Body of pancreas (tissue), 4 donors: Measurements from ENCODE around the gene GATAD2B. TPM values are rescaled to one million over a fixed set of nuclear protein-coding genes. Genes with fewer than 3 reads are reported as not detected.

Experiments used
- ATAC-seq: fragments of 150-250 bp; one replicate; pipeline ENCODE4 v1.9.1; 2016
- DNase-seq, 4 donors: peaks; one replicate each; pipeline ENCODE4 v3.0.0-alpha.2; 2019
- H3K27ac ChIP-seq, 4 donors: fragments of 200-600 bp; sonication (generic); 1 replicate in 3 of 4; 2 replicates in 1 of 4; pipeline versions ENCODE4 v1.5.1 to v1.6.1; 2016 to 2019; ENCODE audit warnings: mild to moderate bottlenecking in 1 of 4, mixed read lengths in 1 of 4, moderate library complexity in 1 of 4
- H3K27me3 ChIP-seq, 2 donors: fragments of 200-600 bp; sonication (generic); one replicate each; pipeline ENCODE4 v1.6.0; 2016; ENCODE audit warnings: mild to moderate bottlenecking in 1 of 2
- H3K36me3 ChIP-seq, 2 donors: fragments of 200-600 bp; sonication (generic); replicated peaks in 1 of 2; 2 replicates each; pipeline ENCODE4 v1.5.1; 2016; ENCODE audit warnings: low read depth in 2 of 2; ENCODE audit not compliant: insufficient read depth in 1 of 2
- H3K4me1 ChIP-seq: fragments of 200-600 bp; sonication (generic); one replicate; pipeline ENCODE4 v1.6.0; 2016
- H3K4me3 ChIP-seq, 2 donors: fragments of 200-600 bp; sonication (generic); 1 replicate in 1 of 2; 2 replicates in 1 of 2; pipeline ENCODE4 v1.5.1; 2016 to 2019
- H3K9me3 ChIP-seq, 3 donors: fragments of 200-600 bp; sonication (generic); 1 replicate in 2 of 3; 2 replicates in 1 of 3; pipeline ENCODE4 v1.5.1; 2016
- POLR2A ChIP-seq, 3 donors: fragments of 450-650 bp; IDR thresholded peaks; one replicate each; pipeline ENCODE4 v1.6.1; 2016; ENCODE audit warnings: antibody characterized with exemption in 3 of 3, mild to moderate bottlenecking in 2 of 3
- WGBS, 2 donors: methylation state at CpG; one replicate each; pipeline ENCODE4 v1.1.5; 2017; 5-methylcytosine and 5-hydroxymethylcytosine counted together
- intact Hi-C: fragments of 100-400 bp; cut with DNase I; formaldehyde crosslinking; loops from one replicate; pipeline ENCODE4 v1.15.1; 2023
- total RNA-seq, 2 donors: library from RNA; depleted of rRNA; stranded (reverse); fragments of >200 nt; gene quantifications; one replicate each; pipeline ENCODE4 v1.1.0, GENCODE V29; 2016
- TF ChIP-seq, protein P1 (sequence below), 7 experiments: fragments of 450-650 bp in 4 of 7; fragments of 200-600 bp in 3 of 7; sonication (generic) in 3 of 7; IDR thresholded peaks; one replicate each; pipeline ENCODE4 v1.5.1; 2016 to 2019; ENCODE audit warnings: antibody characterized with exemption in 7 of 7

The GATAD2B gene
- total RNA-seq, 2 donors from 2014 or later: 7.8 to 12.5 TPM

DNA sequence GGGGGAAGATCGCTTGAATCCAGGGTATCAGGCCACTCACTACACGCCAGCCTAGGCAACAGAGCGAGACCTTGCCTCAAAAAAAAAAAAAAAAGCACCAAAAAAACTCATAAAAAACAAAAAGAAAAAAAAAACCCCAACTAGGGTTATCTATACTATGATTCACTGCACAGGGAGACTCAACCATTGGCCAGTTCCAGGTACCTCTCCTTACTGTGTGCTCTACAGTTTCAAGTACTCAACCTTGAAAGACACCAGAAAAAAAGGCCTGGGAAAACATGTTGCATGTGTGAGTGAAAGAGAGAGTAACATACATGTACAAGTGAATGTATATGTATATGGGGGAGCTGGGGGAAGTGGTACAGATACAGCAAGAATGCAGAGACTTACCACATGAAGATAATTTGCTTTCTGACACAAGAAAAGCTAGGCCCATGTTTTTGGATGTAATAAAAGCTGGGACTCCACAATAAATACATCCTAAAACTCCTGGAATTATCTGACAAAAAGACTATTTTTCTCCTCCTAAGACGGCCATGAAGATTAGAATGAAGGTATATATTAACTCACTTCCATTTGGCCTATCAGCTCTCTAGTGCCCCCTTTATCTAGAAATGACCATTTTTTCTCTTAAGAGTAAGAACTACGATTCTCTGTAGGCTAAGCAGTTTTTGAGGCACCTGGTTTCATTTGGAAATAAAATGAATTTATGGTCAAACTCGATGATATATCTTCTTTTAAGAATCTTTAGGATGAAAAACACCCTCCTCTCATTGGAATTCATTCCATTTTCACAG lies 95.4 kb downstream of the GATAD2B start:
- Histone ChIP-seq H3K9me3 (no peaks in the 10 kb centered on the region), H3K27me3 (no peaks in the 10 kb centered on the region), H3K27ac (no peak overlapping the region), H3K36me3 (peaks cover 0 to 6% of the 10 kb centered on the region in 2 donors), H3K4me1 (no peaks in the 10 kb centered on the region), H3K4me3 (no peak overlapping the region)
- DNase-seq: no peak
- intact Hi-C loops: no loop called here
- no peak for TF ChIP-seq POLR2A (IDR thresholded peaks at IDR 0.05)
- TF ChIP-seq, protein P1, sequence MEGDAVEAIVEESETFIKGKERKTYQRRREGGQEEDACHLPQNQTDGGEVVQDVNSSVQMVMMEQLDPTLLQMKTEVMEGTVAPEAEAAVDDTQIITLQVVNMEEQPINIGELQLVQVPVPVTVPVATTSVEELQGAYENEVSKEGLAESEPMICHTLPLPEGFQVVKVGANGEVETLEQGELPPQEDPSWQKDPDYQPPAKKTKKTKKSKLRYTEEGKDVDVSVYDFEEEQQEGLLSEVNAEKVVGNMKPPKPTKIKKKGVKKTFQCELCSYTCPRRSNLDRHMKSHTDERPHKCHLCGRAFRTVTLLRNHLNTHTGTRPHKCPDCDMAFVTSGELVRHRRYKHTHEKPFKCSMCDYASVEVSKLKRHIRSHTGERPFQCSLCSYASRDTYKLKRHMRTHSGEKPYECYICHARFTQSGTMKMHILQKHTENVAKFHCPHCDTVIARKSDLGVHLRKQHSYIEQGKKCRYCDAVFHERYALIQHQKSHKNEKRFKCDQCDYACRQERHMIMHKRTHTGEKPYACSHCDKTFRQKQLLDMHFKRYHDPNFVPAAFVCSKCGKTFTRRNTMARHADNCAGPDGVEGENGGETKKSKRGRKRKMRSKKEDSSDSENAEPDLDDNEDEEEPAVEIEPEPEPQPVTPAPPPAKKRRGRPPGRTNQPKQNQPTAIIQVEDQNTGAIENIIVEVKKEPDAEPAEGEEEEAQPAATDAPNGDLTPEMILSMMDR (IDR thresholded peaks at IDR 0.05): no peak
- ATAC-seq: no peak
- 79 to 80% methylated on average over 6 of the region's 6 CpGs for WGBS, 2 donors

DNA sequence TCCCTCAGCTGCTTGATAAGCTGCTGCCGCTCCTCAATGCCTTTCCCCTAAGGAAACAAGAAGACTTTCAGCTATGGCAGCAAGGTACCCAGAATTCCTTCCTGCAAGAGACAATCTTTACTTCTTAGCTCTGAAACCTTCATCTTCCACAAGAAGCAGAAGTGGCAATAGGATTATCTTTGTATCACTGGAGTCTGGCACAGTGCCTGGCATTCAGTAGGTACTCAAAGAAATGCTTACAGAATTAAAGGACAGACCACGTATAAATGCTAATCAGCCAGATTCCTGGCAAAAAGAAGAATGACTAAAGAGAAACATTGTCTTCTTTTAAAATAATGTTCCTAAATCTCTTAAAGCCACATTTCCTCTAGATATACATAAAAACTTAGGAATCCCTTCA lies 103.9 kb downstream of the GATAD2B start:
- Histone ChIP-seq H3K36me3 (peaks cover 17 to 24% of the 10 kb centered on the region in 2 donors), H3K4me1 (no peaks in the 10 kb centered on the region), H3K4me3 (no peak overlapping the region), H3K9me3 (no peaks in the 10 kb centered on the region), H3K27me3 (no peaks in the 10 kb centered on the region), H3K27ac (no peak overlapping the region)
- TF ChIP-seq, protein P1 (IDR thresholded peaks at IDR 0.05): no peak
- no peak for TF ChIP-seq POLR2A (IDR thresholded peaks at IDR 0.05)
- WGBS, 2 donors: 79 to 83% methylated on average over 2 of the region's 2 CpGs
- intact Hi-C loops: no loop called here
- no peak for ATAC-seq
- DNase-seq: no peak

DNA sequence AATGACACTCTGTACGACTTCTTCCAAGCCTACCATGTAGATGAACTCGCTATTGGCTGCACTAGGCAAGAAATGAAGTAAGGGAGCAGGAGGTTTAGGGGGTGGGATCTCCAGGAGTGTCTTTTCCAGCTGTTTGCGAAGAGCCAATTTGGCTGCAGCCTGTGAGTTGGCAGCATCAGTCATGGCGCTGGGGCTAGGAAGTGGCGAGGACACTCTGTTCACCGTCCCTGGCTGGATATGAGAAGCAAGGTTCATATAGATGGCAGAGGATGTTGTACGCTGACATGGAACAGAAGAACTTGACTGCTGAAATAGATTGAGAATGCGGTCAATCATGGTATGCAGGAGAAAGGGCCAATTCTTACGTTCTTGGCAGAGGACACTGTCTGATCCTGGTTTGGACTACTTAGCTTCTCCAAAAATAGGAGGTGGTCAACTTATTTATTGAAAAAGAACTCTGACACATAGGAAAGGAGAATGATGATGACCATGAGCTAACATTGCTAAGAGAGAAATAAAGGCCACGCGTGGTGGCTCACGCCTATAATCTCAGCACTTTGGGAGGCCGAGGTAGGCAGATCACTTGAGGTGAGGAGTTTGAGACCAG lies 106.4 kb downstream of the GATAD2B start:
- H3K9me3 ChIP-seq: no peaks in the 10 kb centered on the region
- DNase-seq: no peak
- peaks cover 17 to 39% of the 10 kb centered on the region in 2 donors for H3K36me3 ChIP-seq
- H3K27ac ChIP-seq: no peak overlapping the region
- no peak for TF ChIP-seq POLR2A (IDR thresholded peaks at IDR 0.05)
- TF ChIP-seq, protein P1 (IDR thresholded peaks at IDR 0.05): no peak
- intact Hi-C loops: no loop called here
- H3K4me1 ChIP-seq: no peaks in the 10 kb centered on the region
- H3K27me3 ChIP-seq: no peaks in the 10 kb centered on the region
- no peak overlapping the region for H3K4me3 ChIP-seq
- 91 to 93% methylated on average over 13 of the region's 13 CpGs for WGBS, 2 donors
- no peak for ATAC-seq

DNA sequence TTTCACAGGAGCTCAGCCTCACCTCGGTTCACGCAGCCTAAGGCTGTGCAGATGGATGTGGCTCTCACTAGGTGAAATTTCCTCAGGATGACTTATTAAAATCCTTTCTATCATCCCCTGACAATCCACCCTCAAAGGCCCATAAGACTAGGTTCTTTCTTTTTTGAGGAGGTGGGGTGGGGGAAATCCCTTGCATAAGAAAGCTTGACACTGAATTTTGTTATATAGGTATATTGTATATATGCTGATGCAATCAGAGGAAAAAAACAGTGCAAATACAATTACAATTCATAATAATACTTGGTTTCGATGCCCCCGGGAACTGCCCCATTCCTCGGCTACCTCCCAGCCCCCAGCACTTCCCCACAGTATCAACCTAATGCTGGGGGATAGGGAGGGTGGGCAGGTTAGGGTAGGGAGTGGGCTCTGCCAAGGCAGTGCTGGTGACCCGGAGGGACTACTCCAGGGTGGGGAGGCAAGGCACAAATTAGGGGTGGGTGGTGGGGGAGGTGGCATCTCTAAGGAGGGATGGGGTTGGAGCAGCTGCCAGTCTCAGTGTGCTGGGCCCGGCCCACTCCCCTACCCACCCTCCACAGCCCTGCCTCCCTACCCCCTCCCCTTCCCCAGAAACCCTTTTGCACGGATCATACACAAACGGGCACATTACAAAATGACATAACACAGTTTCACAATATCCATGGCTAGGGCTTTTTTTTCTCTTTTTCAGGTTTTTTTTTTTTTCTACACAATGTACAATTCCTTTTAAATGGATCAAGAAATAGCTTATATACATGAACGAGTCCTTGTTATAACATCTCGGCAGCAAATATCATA lies 116.7 kb downstream of the GATAD2B start:
- WGBS, 2 donors: 74 to 84% methylated on average over 11 of the region's 11 CpGs
- ATAC-seq (no peak), DNase-seq (no peak)
- Histone ChIP-seq H3K27me3 (no peaks in the 10 kb centered on the region), H3K36me3 (peaks cover 3 to 15% of the 10 kb centered on the region in 2 donors), H3K9me3 (no peaks in the 10 kb centered on the region), H3K4me3 (no peak overlapping the region), H3K27ac (peak overlapping the region in 1 of 4 donors; percentile 55), H3K4me1 (no peaks in the 10 kb centered on the region)
- intact Hi-C loops: loop anchor here (10.0 kb wide), 1 partner anchor 139 kb away; the partner anchor contains the start of gene DENND4B
- TF ChIP-seq, protein P1 (IDR thresholded peaks at IDR 0.05): no peak
- TF ChIP-seq POLR2A (IDR thresholded peaks at IDR 0.05): no peak
